NCI-H526 treated with DMSO at 0.1 percent for 48 hours (cell line): ENCODE measurements around the gene PNMA8B.

ENCODE experiments used
- DNase-seq: peaks from one replicate; lab custom pipeline; 2025; lab: John Stamatoyannopoulos, UW

Gene PNMA8B

DNA sequence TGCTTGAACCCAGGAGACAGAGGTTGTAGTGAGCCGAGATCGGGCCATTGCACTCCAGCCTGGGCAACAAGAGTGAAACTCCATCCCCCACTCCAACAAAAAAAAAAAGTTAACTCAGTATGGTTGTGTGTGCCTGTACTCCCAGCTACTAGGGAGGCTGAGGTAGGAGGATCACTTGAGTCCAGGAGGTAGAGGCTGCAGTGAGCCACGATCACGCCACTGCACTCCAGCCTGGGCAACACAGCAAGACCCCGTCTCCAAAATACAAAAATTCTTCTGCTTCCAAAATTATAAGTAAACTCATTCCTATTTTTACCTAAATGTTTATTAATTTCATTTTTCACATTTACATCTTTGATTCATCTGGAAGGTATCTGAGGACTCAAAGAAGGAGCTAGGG is 38.7 kb downstream of the PNMA8B start:
- no peak for DNase-seq

DNA sequence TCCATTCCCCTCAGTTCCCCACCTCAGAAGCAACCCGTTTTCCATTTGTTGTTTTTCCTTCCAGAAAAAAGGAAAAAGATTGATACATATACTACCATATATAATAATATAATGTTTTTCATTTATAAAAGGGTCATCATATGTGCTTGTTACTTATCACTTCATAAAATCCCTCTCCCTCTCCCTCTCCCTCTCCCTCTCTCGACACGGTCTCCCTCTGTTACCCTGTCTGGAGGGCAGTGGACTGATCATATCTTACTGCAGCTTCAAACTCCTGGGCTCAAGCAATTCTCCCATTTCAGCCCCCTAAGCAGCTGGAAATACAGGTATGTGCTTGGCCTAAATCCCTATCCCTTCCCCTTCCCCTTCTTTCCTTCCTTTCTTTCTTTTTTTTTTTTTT is 41.4 kb downstream of the PNMA8B start:
- no peak for DNase-seq

DNA sequence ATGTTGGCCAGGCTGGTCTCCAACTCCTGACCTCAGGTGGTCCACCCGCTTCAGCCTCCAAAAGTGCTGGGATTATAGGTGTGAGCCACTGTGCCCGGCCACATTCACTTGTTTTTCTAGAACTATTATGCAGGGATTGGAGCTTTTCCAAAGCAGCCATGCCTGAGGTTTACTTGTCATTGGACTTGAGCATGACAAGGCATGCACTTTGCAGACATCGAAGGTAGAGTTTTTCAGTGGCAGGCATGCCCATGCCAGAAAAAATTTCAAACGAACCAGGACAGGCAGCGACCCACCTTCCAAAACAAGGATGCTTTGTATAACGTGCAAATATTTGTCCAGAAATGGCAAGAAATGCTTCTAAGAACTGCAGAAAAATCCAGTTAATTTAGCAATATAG is 42.0 kb downstream of the PNMA8B start:
- no peak for DNase-seq

DNA sequence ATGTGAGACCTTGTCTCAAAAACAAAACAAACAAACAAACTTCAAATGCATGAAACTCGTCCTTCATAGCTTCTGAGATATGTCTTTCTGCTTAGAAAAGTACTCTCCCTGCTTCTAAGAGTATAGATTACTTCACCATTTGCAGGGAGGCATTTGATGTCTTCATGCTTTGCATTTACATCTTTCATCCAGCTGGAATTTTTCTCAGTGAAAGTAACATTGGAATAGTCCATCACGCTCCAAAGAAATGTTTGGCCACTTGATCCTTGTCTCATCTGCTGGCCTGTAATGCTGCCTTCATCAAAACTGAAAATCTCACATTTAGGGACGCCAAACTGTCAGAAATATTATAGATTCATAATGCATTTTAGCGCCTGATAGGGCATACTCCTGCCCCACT is 43.5 kb downstream of the PNMA8B start:
- DNase-seq: no peak

DNA sequence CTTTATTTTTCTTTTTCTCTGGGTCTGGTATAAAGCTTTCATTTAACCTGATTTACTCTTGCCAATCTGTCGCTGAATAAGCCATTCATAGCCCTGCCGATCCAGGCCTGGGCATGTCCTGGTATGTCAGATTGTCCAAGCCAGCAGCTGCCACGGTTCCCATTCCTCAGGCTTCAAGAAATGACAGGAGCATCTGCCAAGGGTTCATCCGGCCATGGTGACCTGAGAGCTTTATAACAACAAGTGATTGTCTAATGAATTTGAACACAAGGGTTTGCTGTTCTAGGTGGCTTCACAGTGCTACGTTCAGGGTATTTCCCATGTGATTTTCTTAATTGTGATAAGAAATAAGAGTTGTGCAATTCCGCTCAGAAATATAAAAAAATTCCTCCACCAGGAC is 44.3 kb downstream of the PNMA8B start:
- DNase-seq: no peak

DNA sequence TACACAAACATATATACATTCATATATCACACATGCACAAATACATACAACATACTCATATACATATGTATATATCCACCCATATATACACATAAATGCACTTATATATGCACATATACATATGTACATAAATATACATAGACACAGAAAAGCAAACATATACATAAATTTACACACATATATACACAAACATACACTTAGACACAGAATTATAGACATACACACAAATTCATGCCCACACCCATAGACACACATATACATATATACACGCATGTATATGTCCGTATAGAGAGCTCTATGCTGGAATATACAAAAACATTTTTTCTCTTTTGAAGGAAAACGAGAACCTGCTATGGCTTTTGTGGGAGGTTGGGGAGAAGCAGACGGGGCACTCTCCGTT is 44.9 kb downstream of the PNMA8B start:
- DNase-seq: no peak

DNA sequence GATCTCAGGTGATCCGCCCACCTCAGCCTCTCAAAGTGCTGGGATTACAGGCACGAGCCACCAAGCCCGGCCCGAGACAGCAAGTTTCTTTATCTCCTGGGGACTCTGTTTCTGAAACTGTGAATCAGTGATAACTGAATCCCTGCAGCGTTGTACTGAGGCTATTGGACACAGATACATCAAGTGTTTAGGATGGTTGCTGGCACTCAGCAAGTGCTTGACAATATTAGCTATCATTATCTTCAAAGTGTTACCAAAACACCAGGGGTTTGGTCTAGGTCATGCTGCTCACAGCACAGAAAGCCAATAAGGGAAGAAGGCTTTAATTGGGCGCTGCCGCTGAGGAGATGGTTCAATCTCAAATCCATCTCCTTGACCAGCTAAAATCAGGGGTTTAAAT is 46.4 kb downstream of the PNMA8B start:
- DNase-seq: no peak

DNA sequence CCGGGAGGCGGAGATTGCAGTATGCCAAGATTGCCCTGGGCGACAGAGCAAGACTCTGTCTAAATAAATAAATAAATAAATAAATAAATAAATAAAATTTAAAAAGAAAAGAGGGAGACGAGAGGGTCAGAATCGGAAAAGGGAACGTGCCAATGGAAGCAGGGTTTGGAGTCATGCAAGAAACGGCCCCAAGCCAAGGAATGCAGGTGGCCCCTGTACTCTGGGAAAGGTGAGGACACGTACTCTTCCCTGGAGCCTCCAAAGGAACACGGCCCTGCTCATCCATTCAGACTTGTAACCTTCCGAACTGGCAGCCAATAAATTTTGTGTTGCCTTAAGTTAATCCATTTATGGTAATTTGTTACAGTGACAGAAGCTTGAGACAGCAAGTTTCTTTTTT is 47.1 kb downstream of the PNMA8B start:
- no peak for DNase-seq

DNA sequence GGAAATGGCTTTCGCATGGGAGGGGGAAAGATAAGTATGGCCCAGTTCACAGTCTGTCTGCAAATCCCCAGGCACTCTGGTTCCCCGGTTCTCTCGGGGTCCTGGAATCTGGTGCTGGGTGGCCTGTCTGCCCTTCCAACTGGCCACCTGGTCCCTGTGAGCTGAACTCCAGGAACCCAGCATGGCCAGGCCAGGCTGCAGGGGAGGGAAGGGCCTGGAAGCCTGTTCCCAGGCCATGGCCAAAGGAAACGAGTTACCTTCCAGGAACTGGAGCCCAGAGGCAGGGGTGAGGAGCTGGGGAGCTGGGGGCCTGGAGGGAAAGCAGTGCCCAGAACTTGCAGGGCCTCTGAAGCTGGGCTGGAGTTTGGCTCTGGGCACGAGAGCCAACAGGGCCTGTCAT is 47.8 kb downstream of the PNMA8B start:
- DNase-seq: no peak

DNA sequence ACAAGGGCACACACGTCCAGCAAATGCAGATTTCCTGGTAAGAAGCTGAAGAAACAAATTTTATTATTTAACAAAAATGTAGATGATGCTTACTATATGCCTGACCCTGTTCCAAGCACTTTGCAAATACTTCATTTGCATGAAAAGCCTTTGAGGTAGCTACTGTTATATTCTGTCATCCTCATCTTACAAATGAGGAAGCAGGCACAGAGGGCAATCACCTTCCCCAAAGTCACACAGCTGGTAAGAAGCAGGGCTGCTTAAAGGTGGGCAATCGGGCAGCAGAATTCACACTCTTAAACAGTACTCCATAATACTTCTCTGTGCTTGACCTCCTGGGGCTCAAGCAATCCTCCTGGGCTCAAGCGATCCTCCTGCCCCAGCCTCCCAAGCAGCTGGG is 48.7 kb downstream of the PNMA8B start:
- no peak for DNase-seq

DNA sequence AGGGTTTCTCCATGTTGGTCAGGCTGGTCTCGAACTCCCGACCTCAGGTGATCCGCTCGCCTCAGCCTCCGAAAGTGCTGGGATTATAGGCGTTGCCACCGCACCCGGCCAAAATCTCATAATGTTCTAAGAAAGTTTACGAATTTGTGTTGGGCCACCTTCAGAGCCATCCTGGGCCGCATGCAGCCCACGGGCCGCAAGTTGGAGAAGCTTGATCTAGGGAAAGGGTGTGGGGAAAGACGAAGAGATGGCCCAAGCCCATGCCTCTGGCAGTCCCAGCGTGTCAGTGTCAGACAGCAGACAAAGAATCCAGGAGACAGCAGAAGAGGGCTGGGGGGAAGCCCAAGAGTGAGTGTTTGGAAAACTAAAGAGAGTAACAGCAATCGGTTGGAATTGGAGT is 49.6 kb downstream of the PNMA8B start:
- DNase-seq: no peak

DNA sequence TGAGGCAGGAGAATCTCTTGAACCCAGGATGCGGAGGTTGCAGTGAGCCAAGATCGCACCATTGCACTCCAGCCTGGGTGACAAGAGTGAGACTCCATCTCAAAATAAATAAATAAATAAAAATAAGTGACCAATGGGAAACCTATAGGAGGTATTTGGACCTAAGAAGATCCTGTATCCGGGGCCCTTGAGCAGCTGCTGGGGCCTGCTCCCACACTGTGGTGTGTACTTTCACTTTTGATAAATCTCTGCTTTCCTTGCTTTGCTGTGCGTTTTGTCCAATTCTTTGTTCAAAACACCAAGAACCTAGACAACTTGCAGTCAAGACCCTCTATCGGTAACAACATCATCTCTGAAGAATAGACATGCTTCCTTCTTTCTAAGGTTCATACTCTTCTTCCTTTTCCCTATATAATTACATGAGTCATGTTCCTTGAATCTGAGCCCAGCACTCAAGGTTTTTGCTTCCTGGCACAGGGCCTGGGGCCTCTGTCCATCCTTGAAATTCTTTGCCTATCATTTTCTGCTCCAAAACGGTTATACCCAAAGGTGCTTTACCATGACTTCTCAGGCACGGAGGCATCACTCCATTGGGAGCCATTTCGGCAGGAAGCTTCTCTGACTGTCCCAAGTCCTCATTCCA is 52.7 kb downstream of the PNMA8B start:
- DNase-seq: no peak

DNA sequence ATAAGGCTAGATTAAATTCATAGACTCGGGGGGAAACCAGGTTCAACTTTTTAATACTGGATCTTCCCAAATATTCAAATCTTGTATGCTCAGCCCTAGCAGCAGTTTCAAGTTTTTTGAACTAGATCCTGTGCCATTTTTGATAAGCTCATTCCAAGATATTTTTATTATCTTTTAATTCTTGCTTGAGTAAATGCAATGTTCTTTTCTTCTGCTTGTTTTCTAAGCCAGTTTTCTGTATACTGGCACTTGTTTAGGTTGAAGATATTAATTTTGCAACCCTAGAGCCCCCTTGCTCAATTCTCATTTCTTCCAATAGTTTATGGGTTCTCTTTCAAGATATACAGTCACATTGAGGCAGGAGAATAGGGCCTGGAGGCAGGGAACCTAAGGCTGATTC is 53.8 kb downstream of the PNMA8B start:
- DNase-seq: no peak
